SH-SY5Y (cell line): Measurements from ENCODE around the gene FMR1.

Experiments used
- GATA2 ChIP-seq: IDR thresholded peaks from 2 replicates; pipeline ENCODE4 v1.6.1; 2011; ENCODE audit warnings: mild to moderate bottlenecking, low read depth, low read length
- GATA3 ChIP-seq: IDR thresholded peaks from 2 replicates; pipeline ENCODE4 v1.6.1; 2011; ENCODE audit warnings: low read depth, mild to moderate bottlenecking, low read length, moderate library complexity

The FMR1 gene

GRCh38 chrX:147911192-147912022 is at the start of gene FMR1:
TSS of gene FMR1 (plus strand) at chrX:147911919. CDS start at chrX:147912180, 261 bp downstream.
- TF ChIP-seq GATA2 (no peak), GATA3 (no peak)

DNA sequence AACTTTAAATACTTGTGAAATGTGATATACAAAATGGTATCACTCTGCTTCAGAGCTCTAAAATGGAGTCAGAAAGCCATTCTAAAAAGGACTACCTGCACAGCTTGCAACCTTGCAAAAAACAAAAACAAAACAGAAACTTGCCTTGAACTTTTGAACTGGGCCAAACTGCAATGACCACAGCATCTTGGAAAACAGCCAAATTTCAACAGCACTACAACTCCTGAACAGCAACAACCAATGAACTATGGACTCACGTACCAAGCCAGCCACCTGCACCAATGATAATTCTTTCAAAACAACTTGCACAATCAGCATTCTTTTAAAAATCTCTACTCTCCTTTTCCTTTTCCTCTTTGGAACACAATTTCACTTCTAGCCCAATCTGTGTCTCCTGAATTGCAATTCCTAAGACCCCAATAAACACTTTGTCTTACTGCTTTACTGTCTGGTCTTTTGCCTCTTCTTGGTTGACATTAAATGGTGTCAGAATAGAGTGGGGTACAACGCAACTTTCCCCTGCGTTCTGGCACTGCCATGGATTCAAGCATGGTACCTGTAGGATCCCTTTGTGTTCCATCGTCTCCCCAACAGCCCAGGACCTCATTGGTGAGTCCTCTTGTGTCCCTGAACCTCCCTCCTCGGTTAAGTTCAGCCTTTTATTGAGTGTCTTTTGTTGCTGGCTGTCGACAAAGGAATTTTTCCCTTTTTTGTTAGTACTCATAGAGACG is 35.7 kb upstream of the FMR1 start:
- TF ChIP-seq GATA2 (no peak), GATA3 (no peak)

GRCh38 chrX:147876849-147877646 is 34.7 kb upstream of the FMR1 start:
- TF ChIP-seq GATA3 (no peak), GATA2 (no peak)

- TF ChIP-seq GATA2 (no peak), GATA3 (no peak)
Measured at GRCh38 chrX:147877726-147878125, 34.0 kb upstream of the FMR1 start.

- no peak for TF ChIP-seq GATA2
- no peak for TF ChIP-seq GATA3
Measured at GRCh38 chrX:147884958-147885357, 26.8 kb upstream of the FMR1 start.

DNA sequence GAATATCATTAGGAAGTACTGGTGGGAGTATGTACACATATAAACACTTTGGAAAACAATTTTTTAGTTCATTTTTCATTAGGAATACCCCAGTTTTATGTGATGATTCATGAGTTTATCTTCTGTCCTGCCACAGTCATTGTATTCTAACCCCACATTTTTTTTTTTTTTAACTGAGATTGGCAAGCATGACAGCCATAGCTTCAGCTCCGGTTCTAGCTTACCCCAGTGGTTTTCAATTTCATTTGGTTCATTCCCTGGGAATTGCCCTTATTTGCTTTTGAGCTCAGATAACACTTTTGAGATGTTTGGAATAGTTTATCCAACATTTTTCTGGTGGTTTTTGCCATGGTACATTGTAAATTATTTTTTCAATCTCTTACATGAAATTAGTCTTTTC is 21.0 kb upstream of the FMR1 start:
- TF ChIP-seq GATA2 (no peak), GATA3 (no peak)

- TF ChIP-seq GATA2 (no peak), GATA3 (no peak)
Measured at GRCh38 chrX:147891896-147892295, 19.8 kb upstream of the FMR1 start.

DNA sequence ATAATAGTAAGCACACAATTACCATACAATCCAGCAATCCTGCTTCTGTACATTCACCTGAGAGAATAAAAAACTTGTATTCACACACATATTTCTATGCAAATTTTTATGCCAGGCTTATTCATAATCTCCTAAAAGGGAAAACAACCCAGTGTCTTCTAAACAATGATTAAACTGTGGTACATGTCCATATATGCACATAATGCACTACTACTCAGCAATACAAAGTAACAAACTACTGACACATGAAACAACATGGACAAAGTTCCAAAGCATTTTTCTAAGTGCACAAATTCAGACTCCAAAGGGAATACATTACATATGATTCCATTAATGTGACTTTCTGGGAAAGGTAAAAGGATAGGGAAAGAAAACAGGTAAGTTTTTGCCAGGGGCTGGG is 18.0 kb upstream of the FMR1 start:
- TF ChIP-seq GATA3 (no peak), GATA2 (no peak)

- no peak for TF ChIP-seq GATA3
- no peak for TF ChIP-seq GATA2
Measured at GRCh38 chrX:147894366-147894963, 17.3 kb upstream of the FMR1 start.

- no peak for TF ChIP-seq GATA2
- TF ChIP-seq GATA3, result no peak
Measured at GRCh38 chrX:147897117-147897516, 14.6 kb upstream of the FMR1 start.

DNA sequence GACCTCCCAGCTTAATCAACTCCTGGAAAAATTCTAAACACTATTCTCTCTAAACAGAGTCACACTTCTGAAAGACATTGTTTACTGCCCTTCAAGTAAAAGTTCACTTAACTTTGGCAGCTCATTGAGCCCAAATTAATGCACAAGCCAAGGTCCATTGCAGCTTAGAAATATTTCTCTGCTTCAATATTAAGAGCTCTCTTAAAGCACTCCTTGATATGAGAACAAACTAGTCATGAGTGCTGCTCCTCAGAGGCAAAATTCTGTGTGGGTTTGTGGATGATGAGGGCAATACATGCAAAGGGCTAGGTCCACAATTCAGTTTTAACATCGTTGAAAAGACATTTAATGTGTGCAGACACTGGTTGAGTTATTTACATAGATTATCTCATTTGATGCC is 12.8 kb upstream of the FMR1 start:
- no peak for TF ChIP-seq GATA3
- TF ChIP-seq GATA2, result no peak

DNA sequence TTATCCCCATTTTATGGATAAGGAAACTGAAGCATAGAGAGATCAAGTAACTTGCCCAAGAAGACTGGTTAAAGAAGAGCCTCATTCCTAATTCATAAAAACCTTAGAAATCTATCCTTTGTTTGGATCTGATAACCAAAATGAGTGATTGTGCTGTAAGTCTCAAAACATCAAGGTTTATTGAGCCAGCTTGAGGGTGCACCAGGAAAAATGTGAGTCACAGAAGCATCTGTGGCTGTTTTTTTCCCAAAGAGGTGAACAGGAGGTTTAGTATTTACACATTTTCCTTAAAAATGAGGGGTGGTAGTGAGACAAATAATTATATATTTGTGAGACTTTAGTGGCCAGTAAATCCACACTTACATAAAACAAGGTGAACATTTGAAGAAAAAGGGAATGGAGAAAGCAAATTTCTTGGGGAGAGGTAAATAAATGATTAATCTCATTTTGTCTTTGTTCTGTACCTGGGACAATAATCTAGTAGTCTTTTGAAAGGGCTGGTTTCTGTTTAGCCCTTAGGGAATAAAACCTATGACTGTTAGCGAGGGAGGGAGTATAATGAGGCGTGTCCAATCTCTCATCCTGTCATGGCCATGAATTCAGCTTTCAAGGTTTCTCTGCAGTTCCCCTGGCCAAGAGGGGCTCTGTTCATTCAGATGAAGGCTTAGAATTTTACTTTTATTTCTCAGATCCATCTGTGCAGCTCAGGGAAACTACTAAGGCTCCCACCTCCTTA is 12.2 kb upstream of the FMR1 start:
- no peak for TF ChIP-seq GATA3
- no peak for TF ChIP-seq GATA2

- TF ChIP-seq GATA3, result no peak
- TF ChIP-seq GATA2, result no peak
Measured at GRCh38 chrX:147900349-147900748, 11.4 kb upstream of the FMR1 start.

DNA sequence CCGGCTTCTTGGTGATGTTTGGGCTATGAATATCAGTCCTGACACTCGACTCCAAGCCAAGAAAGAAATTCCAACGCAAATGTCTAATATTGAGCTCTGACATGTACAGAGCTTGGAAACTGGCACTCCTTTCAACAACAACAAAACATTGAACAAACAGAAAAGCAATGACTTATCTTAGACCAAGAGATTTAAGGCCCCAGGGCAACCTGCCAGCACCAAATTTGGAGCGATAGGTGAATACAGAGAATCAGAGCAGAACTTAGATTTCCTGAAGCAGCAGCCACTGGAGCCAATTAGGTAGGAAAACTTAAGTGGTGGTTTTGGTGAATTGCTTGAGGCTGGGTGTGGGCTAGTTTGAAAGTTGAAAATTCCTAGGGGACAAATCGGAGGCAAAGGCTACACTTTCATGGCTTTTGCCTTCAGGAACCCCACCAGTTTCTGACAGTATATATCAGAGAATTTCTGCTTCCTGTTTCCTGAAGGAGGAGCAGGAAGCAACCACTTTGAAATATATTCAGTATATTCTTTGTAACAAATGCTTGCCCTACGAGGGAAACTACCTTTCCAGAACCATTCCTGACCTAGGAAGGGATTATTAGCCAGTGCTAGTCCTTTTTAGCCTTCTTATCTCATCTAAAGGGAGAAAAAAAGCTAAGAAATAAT is 10.1 kb upstream of the FMR1 start:
- TF ChIP-seq GATA2, result no peak
- no peak for TF ChIP-seq GATA3
